Measurements from ENCODE around the gene TMCO4.

DNA sequence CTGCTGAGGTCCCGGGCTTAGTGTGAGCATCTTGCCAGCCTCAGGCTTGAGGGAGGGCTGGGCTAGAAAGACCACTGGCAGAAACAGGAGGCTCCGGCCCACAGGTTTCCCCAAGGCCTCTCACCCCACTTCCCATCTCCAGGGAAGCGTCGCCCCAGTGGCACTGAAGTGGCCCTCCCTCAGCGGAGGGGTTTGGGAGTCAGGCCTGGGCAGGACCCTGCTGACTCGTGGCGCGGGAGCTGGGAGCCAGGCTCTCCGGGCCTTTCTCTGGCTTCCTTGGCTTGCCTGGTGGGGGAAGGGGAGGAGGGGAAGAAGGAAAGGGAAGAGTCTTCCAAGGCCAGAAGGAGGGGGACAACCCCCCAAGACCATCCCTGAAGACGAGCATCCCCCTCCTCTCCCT is 142.2 kb downstream of the TMCO4 start:
- TF ChIP-seq TAF1 (IDR thresholded peaks at IDR 0.05; ENCODE audit: low read depth) (no peak), FOXM1 (IDR thresholded peaks at IDR 0.05; ENCODE audit: borderline replicate concordance, low read depth) (no peak), NFIC (IDR thresholded peaks at IDR 0.05) (no peak), EP300 (IDR thresholded peaks at IDR 0.05; ENCODE audit: borderline replicate concordance) (no peak), RAD21 (IDR thresholded peaks at IDR 0.05; ENCODE audit: low read depth) (no peak), EGR1 (IDR thresholded peaks at IDR 0.05) (no peak), CEBPB (IDR thresholded peaks at IDR 0.05) (no peak), CREB1 (IDR thresholded peaks at IDR 0.05; ENCODE audit: low read depth) (no peak), TCF12 (IDR thresholded peaks at IDR 0.05; ENCODE audit: low read depth) (no peak)
- TF ChIP-seq, protein P1, sequence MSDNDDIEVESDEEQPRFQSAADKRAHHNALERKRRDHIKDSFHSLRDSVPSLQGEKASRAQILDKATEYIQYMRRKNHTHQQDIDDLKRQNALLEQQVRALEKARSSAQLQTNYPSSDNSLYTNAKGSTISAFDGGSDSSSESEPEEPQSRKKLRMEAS (IDR thresholded peaks at IDR 0.05): no peak
- TF ChIP-seq, protein P2, sequence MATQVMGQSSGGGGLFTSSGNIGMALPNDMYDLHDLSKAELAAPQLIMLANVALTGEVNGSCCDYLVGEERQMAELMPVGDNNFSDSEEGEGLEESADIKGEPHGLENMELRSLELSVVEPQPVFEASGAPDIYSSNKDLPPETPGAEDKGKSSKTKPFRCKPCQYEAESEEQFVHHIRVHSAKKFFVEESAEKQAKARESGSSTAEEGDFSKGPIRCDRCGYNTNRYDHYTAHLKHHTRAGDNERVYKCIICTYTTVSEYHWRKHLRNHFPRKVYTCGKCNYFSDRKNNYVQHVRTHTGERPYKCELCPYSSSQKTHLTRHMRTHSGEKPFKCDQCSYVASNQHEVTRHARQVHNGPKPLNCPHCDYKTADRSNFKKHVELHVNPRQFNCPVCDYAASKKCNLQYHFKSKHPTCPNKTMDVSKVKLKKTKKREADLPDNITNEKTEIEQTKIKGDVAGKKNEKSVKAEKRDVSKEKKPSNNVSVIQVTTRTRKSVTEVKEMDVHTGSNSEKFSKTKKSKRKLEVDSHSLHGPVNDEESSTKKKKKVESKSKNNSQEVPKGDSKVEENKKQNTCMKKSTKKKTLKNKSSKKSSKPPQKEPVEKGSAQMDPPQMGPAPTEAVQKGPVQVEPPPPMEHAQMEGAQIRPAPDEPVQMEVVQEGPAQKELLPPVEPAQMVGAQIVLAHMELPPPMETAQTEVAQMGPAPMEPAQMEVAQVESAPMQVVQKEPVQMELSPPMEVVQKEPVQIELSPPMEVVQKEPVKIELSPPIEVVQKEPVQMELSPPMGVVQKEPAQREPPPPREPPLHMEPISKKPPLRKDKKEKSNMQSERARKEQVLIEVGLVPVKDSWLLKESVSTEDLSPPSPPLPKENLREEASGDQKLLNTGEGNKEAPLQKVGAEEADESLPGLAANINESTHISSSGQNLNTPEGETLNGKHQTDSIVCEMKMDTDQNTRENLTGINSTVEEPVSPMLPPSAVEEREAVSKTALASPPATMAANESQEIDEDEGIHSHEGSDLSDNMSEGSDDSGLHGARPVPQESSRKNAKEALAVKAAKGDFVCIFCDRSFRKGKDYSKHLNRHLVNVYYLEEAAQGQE (IDR thresholded peaks at IDR 0.05; ENCODE audit: low read depth): no peak
